Cerebellar nuclear complex (tissue), 1 donor: ENCODE results near the gene CHRM1.
A peak's percentile ranks its signal among the peaks of the same experiment; 100 is the strongest.

Experiments used
- DNase-seq, 2 experiments: peaks; one replicate each; lab custom pipeline; 2025; lab: John Stamatoyannopoulos, UW

Gene CHRM1

DNA sequence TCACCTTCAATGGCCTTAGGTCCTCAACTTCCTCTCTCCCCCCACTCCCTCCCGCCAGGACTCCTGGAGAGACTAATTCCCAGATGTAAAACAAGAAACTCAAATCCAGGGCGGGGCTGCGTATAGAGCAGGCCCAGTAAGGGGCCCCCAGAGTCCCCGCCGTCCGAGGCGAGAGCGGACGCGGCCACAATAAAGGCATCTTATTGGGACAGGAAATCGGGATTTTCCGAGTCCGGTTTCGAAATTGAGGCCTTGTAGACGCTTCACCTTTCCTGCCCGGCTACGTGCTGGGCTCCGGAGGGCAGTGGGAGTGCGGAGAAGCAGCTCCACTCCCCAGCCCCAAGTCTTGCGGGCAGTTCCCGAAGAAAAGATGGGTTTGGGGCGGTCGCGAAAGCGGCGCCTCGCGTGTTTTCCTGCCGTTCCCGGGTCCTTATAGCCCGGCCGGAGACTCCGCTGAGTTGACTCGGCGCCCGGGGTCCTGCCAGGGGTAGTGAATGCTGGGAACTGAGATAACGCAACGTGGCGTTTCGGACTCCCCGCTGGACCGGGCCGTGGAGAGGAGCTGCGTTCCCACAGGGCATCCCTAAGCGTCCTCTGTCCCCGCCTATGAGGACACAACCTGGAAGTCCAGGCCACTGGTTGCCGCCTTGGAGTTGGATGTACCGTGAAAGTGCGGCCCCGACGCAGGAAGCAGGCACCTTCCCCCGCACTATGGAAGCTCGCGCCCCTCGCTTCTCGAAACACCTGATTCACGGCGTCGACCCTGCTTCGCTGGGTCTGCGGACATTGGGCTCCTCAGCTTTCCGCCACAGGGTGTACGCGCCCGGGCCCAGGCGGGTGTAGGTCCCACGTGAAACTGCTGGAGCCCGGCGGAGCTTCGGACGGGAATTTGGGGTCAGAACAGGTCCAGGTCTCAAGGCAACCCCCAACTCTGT, 4.8 kb upstream of the CHRM1 start:
- DNase-seq, result no peak

DNA sequence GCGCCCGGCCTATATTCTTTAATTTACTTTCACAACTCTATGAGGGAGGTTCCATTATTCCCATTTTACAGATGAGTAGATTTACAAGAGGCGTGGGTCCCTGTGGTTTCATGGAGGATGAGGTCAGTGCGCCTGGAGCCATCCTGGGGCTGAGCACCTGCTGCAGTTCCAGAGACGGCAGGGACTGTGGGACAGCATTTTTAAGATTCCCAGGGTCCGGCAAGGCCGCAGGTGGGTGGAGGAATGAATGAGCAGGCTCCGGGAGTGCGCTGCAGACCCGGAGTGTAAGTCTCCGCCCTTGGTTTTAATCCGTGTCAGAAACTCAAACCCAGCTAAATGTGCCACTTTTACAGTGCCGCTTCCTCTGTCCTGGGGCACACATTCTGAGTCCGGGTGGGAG, 4.1 kb upstream of the CHRM1 start:
- no peak for DNase-seq

DNA sequence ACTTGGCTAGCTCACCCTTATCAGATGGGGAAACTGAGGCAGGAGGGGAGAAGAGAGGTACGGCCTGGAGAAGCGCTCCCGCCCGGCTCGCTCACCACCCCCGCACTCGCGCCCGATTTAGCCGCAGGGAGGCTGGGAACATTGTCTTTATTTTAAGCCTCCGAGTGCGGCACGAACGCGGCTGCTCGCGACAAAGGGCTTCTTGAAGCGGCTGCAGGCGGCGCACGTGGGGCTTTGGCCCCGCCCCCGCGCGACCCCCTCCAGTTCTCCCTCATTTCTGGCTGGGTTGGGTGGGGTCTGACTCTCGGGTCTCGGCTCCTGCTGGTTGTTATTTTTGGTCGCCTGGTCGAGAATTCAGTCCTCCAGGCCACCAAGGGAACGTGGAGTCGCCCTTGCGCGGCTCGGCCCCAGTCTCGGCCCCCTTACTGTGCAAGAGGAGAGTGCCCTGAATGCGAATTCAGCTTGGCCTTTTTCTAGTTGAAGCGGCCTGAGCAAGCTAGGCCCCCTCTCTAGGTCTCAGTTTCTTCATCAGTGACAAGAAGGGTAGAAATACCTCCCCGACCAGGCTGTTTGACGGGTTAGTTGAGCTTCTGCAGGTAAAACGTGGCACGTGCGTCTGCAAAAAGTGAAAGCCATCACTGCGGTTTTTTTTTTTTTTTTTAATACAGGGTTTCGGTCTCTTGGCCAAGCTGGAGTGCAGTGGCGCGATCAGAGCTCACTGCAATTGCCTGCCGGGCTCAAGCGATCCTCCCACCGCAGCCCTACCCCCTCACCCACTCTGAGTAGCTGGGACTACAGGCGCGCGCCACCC, 2.6 kb upstream of the CHRM1 start:
- DNase-seq, result no peak

DNA sequence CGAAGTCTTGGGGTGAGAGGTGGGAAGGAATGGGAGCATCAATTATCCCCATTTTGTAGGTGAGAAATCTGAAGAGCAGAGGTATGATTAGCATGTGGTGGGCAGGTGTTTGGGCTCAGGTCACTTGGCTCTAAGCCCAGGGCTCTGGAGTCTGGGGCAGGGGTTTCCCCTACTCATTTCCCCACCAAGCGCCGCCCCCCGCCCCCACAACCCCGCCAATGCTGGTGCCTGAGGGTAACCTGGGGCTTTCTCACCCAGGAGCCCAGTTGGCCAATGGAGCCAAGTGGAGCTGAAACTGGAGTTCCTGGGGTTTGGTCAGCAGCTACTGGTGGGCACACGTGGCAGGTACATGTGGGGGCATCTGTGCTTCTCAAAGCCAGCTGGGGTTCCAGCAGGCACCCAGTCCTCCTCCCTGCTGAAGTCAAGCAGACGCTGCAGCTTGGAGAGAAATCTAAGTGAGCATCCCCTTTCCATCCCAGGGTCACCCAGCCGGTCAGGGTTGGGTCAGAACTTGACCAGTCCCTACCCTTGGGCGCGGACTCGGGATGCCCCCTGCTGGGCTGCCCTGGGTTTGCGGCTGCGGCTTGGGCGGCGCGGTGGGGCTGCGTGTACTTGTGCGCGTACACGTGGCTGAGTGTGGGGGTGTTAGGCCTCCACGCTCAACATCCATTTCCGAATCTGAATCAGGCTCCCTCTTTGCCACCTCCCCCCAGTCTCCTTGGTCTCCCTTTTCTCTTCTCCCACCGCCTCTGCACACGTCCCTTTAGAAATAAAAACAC, 1.7 kb upstream of the CHRM1 start:
- DNase-seq, result no peak

DNA sequence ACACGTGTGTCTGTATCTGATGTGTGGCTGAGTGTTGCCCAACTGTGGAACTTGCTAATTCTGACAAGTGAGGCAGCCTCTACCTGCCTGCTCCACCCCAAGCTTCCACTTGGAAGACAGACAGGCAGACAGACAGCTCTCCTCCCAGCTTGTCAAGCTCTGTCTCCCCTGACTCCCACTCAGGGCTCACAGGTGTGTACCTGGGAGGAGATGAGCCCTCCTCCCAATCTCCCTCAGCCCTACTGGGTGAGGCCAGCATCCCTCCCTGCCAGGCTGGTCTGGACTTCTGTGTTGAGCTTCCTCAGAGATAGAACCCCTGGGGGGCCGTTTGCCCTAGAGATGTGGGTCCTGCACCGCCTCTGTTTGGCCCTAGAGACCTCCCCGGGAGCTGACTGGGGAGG, 1.0 kb upstream of the CHRM1 start:
- no peak for DNase-seq

DNA sequence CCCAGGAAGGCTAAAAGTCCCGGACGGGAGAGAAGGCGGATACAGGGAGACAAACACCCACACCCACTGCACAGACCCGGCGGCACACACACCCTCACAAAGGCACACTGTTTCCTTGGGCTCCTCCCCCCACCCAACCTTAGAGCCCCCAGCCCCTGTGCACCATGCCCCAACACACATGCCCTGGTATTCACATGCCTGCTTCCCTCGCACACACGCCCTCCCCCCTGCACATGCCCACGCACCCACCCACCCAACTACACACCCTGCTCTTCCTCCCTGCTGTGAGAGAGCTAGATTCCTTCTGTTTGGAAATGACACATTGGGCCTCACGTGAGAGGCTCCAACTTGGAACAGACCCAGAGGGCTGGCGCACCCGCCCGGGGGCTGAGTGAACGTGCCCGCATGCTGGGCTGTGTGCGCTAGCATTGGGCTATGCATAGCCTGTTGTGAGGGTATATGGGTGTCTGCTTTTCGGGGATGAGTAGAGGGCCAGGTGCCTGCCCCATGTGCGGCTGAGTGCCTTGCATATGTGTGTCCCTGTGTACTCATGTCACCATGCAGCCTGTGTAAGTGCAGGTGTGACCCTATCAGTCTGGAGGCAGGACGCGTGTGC, 518 bp upstream of the CHRM1 start:
- no peak for DNase-seq

DNA sequence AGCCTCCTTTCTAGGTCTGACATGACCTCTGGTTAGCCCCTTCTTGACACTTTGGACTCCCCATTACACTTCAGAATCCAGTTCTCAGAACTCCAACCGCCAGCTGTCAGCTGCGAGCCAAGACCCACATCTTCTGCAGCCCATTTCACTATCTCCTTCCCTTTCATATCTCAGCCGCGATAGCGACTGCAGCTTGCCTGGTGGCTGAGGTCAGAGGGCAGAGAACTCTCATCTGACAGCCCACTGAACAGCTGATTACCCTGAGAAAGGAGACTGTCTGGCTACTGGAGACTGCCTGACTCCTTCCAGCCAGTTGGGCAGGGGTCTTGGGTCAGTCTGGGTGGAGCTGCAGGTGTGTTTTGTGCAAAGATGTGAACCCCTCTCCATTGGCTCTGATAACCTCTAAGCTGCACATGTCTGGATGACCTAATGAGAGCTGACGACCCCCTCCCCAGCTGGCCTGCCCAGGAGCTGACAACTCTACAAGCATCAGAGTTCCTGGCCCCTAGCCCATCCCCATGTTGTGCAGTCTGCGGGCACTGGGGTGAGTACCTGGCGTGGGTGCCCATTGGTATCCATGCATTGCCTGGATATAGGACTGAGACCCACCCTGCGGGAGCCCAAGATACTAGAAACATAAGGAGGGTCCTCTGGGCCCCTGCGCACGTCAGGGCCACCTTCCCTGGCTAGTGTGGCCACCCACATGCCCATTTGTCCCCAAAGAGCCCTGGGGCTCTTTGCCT, 1.1 kb downstream of the CHRM1 start:
- no peak for DNase-seq

DNA sequence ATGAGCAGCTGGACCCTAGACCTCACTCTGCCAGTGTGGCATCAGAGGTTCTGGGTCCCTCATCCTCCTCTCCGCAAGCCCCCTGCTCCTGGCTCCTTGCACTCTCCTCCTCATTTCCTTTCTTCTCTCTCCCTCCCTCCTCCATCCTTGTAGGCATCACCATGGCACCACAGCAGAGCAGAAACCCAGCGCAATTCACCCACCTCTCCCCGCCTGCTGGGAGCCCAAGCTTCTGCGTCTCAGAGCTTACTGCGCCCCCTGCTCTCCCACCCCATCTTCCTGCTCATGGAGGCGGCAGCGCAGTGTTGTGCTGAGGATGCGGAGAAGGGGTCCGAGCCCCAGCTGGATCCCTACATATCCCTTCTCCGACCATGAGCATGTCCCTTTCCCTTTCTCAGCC, 1.7 kb downstream of the CHRM1 start:
- no peak for DNase-seq

DNA sequence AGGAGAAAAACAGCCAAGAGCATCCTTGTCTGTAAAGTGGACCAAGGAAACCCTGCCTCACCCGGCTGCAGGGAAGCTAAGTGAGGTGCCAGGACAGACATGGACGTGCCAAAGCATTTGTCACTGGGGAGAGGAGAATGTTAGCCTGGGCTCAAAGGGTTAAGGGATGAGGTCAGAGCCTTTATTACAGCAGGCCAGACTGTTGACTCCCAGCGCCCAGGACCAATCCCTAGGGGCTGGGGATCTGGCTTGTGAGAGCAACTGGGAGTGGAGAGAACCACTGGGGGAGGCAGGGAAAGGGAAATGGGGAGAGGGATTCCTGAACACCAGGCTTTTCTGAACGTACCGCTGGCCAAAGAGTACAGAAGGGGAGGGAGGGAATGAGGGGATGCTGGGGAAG, 2.6 kb downstream of the CHRM1 start:
- no peak for DNase-seq

DNA sequence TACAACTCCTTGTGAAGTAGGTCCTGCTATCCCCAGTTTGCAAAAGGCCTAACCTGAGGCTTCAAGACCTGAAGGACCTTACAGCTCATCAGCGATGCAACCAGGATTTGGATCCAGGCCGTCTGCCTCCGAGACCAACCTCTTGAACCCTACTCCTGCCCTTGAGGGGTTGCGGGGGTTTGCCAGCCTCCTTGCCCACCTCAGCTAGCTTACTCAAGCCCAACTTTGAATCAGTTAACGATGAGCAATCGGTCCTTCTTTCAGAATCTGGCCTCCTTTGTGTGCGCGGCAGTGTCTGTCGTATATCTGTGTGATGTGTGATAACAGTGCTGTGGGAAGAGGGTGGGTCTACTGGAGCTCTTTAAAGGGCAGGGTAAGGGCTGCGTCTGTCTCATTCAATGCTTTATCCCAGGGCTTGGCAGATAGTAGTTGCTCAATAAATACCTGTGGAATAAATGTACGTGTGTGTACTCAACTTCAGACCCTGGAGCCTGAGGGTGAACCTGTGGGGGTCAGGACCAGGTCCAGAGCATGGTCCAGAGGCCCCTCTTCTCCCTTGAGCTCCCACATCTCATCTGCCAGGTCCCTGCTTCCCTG, 3.2 kb downstream of the CHRM1 start:
- no peak for DNase-seq

DNA sequence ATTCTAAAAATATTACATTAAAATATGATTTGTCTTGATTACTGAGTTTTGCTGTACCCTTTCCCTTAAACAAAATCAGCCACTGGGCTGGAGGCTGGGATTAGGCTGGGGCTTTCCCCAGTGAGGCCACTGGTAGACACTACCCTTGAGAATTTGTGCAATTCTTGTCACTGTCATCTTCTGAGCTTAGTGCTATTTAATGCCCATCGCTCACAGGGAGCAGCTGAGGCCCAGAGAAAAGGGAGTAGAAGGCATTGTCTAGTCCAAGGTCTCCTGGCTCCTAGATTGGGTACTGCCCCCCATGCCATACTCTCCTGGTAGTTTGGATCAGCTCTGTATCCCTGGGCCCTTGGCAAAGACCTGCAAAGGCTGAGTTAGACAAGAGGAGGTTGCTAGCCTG, 6.7 kb downstream of the CHRM1 start:
- no peak for DNase-seq

DNA sequence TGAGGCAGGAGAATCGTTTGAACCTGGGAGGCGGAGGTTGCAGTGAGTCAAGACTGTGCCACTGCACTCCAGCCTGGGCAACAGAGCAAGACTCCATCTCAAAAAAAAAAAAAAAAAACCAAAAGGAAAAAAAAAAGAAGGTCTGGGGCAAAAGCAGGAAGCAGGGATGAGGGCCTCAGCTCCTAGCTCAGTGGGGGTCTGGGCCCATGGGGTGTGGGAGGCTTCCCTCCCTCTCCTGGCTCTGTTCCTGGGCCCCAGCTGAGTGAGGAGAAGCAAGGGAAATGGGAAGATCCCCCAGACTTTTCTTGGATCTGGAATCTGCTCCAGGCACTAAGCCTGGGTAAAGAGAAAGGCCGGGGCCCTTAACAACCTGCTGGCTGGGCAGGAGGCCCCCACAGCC, 8.9 kb downstream of the CHRM1 start:
- no peak for DNase-seq

DNA sequence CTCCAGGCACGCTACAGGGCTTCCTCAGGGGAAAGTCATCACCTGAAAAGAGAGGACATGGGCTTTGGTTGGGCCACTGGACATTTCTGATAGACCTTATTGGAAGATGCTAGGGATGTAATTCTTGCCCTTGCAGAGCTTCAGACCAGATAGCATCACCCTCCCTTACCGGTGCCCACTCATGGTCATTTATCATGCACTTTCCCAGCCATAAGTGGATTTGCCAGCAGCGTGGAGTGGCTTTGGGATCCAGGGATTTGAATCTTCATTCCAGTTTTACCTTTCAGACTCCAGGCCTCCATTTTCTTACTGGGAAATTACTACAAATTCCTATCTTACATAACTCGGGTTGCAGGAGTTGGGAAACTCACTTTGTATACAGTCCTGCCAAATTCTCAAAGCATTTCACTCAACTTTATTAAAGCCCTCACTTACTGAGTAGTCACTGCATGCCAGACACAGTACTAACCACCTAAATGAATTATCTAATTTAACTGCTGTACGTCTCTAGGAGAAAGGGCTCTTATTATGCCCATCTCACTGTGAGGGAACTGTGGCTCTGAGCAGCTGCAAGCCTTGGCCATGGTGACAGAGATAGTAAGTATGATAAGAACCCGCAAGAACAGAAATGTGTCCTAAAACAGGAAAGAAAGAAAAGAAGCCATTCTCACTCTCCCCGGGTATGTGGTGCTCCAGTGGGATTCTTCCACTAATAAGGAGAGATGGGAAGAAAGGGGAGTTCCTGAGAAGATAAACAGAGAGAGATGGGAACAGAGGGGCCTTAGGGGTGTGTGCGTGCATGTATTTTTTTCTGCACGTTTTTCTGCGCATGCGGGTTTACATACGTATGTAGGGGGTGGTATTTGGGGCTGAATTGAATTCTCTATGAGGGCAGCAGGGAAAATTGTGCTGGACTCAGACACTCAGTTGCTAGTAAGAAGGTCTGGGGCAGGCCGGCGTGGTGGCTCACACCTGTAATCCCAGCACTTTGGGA, 9.7 kb downstream of the CHRM1 start:
- no peak for DNase-seq

DNA sequence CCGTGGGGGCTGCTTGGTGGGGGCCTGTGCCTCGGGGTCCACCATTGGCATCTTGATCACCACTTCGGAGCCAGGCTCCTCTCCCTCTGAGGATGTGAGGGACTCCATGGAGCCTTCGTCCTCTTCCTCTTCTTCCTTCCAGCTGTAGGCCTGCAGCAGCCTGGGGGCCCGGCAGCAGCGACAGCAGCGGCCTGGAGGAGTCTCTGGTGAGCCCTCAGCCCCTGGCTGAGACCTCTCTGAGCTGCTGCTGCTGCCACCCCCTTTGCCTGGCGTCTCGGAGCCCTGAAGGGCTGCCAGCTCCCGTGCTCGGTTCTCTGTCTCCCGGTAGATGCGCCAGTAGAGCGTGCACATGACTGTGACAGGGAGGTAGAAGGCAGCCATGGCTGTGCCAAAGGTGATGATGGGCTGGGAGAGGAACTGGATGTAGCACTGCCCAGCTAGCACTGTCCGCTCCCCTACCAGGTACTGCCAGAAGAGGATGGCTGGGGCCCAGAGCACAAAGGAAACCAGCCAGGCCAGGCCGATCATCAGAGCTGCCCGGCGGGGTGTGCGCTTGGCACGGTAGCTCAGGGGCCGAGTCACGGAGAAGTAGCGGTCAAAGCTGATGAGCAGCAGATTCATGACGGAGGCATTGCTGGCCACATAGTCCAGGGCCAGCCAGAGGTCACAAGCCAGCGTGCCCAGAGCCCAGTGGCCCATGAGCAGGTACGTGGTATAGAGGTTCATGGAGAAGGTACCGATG, 10.9 kb downstream of the CHRM1 start:
- no peak for DNase-seq

DNA sequence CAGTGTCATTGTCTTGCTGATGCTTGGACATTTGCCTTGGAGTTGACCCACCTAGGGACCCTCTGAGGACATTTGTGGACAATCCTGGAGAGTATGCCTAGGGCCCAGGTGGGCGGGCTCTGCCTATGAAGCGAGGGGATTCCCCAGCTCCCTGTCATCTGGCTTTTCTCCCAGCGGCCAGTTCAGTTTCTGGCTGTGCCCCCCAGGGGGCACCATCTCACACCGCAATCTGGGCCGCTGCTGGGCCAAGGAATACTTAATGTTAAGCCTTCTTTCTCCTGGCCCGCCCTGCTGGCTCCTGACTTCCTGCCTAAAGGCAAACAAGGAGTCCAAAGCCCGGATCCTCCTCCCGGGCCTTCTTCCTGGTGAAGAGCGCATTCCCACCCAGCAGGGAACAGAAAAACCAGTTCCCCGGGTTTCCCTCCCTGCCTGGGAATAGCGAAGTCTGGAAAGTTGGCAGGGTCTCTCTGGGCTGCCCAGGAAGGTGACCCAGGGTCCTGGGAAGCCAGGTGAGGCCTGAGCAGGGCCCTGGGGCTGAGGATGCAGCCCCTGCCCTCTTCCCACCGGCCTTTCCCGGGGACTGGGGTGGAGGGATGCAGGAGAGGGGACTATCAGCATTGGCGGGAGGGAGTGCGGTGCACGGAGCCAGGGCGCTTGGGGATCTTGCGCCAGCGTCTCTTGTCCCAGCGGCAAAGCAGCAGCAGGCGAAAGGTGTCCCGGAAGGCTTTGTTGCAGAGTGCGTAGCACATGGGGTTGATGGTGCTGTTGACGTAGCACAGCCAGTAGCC, 11.9 kb downstream of the CHRM1 start:
- DNase-seq, result no peak

DNA sequence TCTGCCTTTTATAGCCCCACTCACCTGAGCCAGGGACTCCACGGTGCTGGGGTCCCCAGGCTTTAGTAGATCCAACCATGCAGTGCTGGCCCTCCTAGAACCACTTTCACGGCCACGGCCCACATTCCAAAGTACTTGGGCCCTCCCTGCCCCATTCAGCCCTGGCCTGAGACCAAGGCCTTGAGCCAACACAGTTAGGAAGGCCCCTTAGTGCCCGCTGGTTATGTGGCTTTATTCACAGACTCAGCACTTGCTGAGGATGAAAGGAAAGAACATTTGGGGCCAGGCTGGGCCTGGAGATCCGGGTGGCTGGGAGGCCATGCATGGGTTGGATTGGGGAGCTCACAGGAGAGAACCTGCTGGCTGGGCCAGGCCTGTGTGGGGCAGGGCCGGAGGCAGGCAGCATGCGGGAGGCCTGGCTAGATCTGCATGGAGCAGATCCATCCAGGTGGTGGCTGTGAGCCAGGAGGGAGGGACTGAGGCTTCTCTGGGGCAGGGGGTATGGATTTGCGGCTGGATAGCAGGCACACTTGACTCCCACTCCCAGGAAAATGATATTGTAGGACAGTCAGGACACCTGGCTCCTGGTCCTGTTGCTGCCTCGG, 12.6 kb downstream of the CHRM1 start:
- no peak for DNase-seq

DNA sequence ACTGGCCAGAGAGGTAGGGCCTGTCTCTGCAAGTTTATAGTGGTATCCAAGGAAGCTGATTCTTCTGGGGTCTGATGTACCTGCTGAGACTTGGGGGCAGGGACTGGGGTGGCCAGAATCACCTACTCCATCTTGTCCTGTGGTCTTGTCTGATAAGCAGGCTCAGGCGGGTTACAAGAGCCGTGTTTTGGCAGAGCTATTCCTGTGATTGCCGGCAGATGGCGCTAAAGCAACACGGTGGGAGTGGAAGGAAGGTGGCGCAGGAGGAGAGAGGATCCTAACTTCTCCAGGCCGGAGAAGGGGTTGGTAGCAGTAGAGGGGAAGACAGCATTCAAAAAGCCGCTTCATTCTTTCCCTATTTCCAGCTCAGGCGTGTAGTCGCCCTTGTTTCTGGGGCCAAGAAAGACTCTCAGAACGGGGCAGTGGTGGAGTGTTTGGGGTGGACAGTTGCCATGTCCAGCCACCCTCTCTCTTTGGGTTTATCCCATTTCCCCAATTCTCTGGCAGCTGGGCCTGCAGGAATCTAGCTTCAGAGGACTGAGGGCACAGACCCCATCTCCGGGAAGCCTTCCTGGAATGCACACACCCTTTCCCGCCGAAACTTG, 15.1 kb downstream of the CHRM1 start:
- DNase-seq, result peak in 1 of 2 experiments; percentile 63
